IPS-11a (cell line): ENCODE data around the gene TMCO4.
A peak's percentile ranks its signal among the peaks of the same experiment; 100 is the strongest.

ENCODE experiments used
- H3K4me3 ChIP-seq: one replicate; pipeline ENCODE4 v1.5.1; 2013; ENCODE audit warnings: low read depth, low read length, control low read depth

Gene TMCO4

DNA sequence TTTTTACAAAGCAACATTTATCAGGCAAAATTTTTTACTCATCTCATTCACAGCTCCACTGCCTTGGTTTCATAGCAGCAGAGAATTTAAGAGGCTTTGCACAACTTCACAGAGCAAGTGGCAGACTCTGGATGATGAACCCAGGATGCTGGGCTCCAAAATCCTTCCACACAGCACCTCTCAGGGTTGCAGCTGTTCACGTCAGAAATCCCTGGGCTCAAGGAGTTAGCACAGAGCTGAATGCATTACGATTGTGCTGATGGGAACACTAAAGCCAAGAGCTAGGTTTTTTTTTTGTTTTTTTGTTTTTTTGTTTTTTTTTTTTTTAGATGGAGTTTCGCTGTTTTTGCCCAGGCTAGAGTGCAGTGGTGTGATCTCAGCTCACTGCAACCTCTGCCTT lies 137.4 kb downstream of the TMCO4 start:
- no peak overlapping the region for H3K4me3 ChIP-seq

- H3K4me3 ChIP-seq = no peak overlapping the region
Observed at GRCh38 chr1:19661721-19662228, 137.9 kb downstream of the TMCO4 start.

DNA sequence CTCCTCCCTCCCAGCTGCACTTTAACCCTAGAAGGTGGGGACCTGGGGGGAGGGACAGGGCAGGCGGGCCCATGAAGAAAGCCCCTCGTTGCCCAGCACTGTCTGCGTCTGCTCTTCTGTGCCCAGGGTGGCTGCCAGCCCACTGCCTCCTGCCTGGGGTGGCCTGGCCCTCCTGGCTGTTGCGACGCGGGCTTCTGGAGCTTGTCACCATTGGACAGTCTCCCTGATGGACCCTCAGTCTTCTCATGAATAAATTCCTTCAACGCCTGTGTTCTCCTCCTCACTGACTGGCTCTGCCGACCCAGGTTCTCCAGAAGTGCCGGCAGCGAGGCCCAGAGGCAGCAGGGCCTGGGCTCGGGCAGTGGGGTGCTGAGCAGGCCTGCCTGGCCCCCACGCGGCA lies 141.5 kb downstream of the TMCO4 start:
- H3K4me3 ChIP-seq = no peak overlapping the region

- H3K4me3 ChIP-seq = no peak overlapping the region
Observed at GRCh38 chr1:19657511-19657910, 142.2 kb downstream of the TMCO4 start.

DNA sequence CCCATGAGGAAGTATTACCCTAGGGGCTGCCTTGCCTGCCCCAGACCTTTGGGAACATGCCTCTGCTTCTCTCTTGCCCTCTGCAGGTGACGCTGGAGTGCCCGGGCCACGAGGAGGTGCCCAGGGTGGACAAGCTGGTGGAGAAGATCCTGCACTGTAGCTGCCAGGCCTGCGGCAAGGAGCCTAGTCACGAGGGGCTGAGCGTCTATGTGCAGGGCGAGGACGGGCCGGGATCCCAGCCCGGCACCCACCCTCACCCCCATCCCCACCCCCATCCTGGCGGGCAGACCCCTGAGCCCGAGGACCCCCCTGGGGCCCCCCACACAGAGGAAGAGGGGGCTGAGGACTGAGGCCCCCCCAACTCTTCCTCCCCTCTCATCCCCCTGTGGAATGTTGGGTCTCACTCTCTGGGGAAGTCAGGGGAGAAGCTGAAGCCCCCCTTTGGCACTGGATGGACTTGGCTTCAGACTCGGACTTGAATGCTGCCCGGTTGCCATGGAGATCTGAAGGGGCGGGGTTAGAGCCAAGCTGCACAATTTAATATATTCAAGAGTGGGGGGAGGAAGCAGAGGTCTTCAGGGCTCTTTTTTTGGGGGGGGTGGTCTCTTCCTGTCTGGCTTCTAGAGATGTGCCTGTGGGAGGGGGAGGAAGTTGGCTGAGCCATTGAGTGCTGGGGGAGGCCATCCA lies 142.8 kb downstream of the TMCO4 start:
- no peak overlapping the region for H3K4me3 ChIP-seq

DNA sequence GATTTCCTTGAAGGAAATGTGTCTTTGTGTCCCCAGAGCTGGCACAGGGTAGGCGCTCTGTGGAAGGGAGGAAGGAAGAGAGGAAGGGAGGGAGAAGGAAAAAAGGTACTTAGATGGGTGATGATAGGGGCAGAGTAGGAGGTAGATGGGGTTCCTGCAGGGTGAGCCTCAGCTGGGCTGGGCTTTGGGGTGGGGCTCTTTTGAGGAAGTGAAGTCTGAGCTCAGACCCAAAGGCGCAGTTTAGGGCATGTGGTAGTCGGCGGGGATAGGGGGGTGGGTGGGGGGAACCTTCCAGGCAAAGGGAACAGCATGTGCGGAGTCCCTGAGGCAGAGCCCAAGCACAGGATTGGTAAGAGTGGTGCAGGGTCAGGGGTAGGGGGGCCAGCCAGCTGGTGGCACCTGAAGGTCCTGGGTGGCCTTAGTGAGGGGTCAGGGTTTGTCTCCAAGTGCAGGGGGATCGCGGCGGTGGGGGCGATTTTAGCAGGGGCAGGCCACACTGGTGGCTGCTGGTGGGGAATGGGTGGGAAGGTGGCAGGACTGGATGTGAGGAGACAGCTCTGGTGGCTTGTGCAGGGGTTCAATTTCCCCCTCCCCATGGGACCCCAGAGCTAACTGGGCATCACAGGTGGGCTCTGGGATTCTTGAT lies 143.5 kb downstream of the TMCO4 start:
- H3K4me3 ChIP-seq = no peak overlapping the region

DNA sequence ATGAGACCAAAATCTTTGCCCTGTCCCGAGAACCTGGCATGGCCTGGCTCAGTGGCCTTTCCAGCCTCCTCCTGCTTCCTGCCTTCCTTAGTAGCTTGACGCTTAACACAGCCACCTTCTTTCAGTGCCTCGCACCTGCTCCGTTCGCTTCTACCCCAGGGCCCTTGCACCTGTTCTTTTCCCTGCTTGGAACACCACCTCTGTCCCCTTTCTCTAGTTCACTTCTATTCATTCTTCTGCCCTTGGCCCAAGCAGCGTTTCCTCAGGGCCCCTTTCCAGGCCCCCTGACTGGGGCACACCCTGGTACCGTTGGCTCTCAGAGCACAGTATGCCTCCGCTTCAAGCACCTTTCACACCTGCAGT lies 144.0 kb downstream of the TMCO4 start:
- no peak overlapping the region for H3K4me3 ChIP-seq

DNA sequence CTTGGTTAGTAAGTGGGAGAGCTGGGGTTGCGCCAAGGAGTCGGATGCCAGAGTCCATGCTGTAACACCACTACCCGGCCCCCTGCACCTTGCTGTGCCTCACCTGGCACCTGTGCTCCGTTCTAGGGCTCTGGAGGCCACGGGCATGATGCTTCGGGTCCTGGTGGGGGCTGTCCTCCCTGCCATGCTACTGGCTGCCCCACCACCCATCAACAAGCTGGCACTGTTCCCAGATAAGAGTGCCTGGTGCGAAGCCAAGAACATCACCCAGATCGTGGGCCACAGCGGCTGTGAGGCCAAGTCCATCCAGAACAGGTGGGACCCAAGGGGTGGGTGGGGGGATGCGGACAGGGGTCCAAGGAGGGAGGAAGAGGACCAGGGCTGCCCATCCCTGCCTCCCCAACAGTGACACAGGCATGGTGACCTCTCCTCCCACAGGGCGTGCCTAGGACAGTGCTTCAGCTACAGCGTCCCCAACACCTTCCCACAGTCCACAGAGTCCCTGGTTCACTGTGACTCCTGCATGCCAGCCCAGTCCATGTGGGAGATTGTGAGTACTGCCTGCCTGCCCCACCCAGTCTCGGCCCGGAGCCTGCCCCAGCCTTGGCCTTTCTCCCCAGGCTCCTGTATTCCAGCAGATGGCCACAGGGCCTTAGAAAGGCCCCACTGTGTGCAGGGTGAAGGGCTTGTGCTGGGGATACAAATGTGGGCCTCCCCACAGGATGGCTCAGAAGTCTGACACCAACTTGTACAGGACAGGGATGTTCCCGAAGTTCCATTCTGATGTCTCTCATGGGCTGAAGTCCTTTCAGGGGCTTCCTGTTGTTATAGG lies 144.6 kb downstream of the TMCO4 start:
- H3K4me3 ChIP-seq = no peak overlapping the region

DNA sequence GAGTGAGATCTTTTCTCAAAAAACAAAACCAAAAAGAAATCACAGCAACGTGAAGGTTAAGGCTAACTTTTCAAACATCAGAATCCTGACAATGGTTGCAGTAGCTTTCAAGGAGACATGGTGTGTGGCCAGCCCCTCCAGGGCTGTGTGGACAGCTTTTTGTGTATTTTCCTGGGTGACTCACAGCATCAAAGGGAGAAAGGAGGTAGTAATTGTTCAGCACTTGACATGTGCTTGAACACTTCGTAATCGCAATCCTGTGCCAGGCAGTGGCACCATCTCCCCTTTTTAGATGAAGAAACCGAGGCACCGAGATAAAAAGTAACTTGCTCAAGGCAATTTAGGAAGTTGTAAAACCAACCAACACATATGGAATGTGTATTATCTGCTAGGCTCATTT lies 145.3 kb downstream of the TMCO4 start:
- H3K4me3 ChIP-seq = no peak overlapping the region

- no peak overlapping the region for H3K4me3 ChIP-seq
Observed at GRCh38 chr1:19651141-19651737, 148.5 kb downstream of the TMCO4 start.

- H3K4me3 ChIP-seq = no peak overlapping the region
Observed at GRCh38 chr1:19650416-19651140, 149.1 kb downstream of the TMCO4 start.

GRCh38 chr1:19648689-19649088 lies 151.0 kb downstream of the TMCO4 start:
- no peak overlapping the region for H3K4me3 ChIP-seq

GRCh38 chr1:19648239-19648638 lies 151.5 kb downstream of the TMCO4 start:
- no peak overlapping the region for H3K4me3 ChIP-seq

DNA sequence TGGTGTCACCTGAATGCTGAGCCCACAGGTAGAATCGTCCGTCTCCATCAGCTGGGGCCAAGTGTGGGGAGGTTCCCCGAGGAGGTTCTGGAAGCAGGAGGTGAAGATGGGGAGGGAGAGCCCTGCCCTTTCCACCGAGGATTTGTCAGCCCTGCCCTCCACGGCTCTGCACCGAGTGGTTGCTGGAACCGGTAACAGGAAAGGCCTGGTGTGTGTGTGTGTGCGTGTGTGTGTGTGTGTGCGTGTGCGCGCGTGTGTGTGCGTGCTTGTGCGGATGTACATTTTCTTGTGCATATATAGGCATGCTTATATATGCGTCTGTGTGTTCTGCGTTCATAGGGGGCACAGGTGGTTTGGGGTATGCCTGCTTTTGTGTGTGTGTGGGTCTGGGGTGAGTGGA lies 152.1 kb downstream of the TMCO4 start:
- no peak overlapping the region for H3K4me3 ChIP-seq

DNA sequence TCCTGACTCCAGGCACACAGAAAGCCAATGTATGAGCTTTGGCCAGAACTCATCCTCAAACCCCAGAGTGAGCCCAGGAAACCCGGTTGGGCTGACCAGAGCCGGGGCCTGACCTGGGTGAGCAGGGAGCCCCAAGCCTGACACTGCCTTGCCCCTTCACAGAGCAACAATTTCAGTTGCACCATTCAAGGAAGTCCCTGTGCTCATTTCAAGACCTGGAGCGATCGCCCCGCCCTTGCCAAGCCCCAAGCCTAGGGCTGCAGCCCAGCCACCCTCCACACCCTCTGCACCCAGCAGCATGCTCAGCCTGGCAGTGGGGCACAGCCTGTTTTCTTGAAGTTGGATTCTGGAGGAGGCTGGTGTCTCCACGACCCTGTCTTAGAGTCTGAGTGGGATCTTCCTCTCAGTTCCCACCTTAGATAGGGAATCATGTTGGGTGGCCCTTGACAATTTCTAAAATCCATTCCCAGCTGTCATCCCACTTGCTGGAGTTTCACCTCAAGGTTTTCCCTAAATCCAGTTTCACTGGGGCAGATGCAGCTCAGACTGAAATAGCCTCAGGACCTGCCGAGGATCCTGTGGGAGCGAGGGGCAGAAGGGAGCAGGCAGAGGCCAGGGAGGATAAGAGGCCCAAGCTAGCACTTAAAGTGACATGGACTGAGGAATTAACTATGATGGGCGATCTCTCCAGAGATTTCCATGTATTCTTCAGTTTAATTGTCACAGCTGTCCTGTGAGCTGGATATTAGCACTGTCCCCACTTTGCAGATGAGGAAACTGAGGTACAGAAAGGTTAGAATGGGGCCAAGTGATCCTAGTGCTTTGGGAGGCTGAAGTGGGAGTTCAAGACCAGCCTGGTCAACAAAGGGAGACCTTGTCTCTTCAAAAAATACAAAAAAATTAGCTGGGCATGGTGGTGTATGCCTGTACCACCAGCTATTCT lies 153.1 kb downstream of the TMCO4 start:
- H3K4me3 ChIP-seq = no peak overlapping the region

DNA sequence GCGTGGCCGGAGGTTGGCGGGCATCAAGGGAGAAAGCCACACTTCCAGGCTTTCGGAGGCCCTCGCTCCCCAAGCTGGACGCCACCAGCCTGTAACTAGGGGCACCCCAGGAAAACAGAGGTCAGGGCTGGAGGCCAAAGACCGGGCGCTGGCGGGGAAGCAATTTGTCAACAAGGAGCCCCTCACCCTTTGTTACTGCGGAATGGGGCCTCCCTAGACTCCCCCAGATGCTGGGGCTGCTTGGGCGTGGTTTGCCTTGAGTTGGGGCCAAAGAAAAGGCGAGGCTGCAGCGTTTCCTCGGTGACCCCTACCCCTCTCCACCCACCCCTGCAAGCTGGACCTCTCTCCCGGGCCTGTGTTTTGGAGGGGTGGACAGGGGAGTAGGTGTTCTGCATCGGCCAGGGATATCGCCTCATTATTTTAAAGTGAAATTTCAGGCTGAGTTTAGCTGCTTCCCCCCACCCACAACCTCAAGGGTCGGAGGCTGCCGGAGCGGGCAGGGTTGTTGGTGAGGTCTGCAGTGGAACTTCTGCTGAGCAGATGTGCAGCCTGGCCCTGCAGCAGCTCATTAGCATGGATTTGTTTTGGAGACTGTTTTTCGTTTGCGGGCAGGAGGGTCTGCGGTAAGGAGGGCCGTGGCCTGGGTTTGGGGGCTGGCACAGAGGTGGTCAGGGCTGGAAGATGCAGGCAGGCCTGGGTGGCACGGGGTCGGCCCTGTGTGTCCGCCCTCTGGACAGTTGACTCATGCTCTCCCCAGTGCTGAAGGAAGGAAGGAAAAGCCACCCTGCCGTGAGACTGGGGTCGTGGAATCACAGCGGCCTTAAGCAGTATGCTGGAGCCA lies 154.1 kb downstream of the TMCO4 start:
- peak overlapping the region; percentile 66 for H3K4me3 ChIP-seq

DNA sequence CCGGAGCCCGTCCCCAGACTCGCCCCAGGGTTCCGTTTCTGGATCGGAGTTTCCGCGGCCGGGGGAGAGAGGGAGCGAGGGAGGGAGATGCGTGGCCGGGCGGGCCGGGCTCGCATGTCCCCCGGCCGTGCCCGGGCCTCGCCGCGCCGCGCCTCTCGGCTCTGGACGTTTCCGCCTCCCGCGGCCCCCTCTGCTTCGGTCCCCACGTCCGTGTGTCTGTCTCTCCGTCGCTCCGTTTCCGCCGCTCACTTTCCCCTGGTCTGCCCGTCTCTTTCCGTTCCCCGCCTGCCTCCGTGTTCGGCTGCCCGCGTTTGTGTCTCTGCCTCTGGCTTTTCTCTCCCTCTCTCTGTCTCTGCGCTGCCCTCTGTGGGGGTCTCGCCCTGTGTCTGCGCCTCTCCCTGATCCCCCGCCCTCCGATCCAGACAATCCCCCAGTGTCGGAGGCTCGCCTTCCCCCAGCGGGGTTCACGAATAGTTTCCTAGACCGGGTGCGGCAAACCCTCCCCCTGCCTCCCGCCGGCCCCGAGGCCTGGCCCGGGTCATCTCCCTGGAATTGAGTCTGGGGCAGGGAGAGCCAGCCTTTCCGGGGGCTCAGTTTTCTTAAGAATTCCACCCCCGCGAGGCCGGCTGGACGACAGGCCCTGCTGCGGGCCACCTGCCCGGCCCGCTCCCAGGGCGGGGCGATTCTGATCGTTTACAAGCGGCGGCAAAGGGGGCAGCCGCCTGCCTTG lies 154.9 kb downstream of the TMCO4 start:
- H3K4me3 ChIP-seq = peak overlapping the region; percentile 66

DNA sequence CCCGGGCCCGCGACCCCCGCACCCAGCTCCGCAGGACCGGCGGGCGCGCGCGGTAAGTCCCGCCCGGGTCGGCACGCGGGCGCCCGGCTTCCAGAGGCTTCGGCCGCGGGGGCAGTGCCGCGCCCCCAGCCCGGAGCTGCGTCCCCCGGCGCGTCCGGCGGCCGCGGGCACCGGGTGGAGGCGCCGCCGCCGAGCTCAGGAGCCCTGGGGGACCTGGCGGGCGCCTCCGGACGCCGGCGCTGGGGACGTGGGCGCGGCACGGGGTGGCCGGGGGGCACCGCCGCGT lies 155.4 kb downstream of the TMCO4 start:
- peak overlapping the region; percentile 66 for H3K4me3 ChIP-seq
